Hepatocyte (in vitro differentiated cells): ENCODE measurements around the gene DACT3. TPM values are rescaled to one million over a fixed set of nuclear protein-coding genes. Genes with fewer than 3 reads are reported as not detected.

ENCODE experiments used
- DNase-seq: peaks from one replicate; pipeline ENCODE4 v3.0.0-alpha.2; 2016; ENCODE audit warnings: low spot score
- H2AFZ ChIP-seq: fragments of 200-600 bp; sonication (generic); 2 replicates; pipeline ENCODE4 v1.6.0; 2016; ENCODE audit warnings: antibody characterized with exemption, mild to moderate bottlenecking
- H3K27ac ChIP-seq: fragments of 200-600 bp; sonication (generic); 2 replicates; pipeline ENCODE4 v1.5.1; 2016; ENCODE audit warnings: mild to moderate bottlenecking
- H3K27me3 ChIP-seq: fragments of 200-600 bp; sonication (generic); 2 replicates; pipeline ENCODE4 v1.6.1; 2016
- H3K36me3 ChIP-seq: fragments of 200-600 bp; sonication (generic); replicated peaks from 2 replicates; pipeline ENCODE4 v1.5.1; 2016; ENCODE audit warnings: low read depth; ENCODE audit not compliant: insufficient read depth
- H3K4me1 ChIP-seq: fragments of 200-600 bp; sonication (generic); 2 replicates; pipeline ENCODE4 v1.5.1; 2016; ENCODE audit warnings: mild to moderate bottlenecking, moderate library complexity; ENCODE audit not compliant: insufficient read depth
- H3K4me2 ChIP-seq: fragments of 200-600 bp; sonication (generic); 2 replicates; pipeline ENCODE4 v1.6.0; 2016
- H3K4me3 ChIP-seq: fragments of 200-600 bp; sonication (generic); 2 replicates; pipeline ENCODE4 v1.5.1; 2016; ENCODE audit warnings: mild to moderate bottlenecking
- H3K79me2 ChIP-seq: fragments of 200-600 bp; sonication (generic); 2 replicates; pipeline ENCODE4 v1.6.0; 2017; ENCODE audit warnings: mild to moderate bottlenecking
- H3K9me2 ChIP-seq: fragments of 200-600 bp; sonication (generic); replicated peaks from 2 replicates; pipeline ENCODE4 v1.6.0; 2017; ENCODE audit warnings: mild to moderate bottlenecking; ENCODE audit not compliant: insufficient read depth
- H3K9me3 ChIP-seq: fragments of 200-600 bp; sonication (generic); 2 replicates; pipeline ENCODE4 v1.5.1; 2016; ENCODE audit warnings: low read depth, mild to moderate bottlenecking
- H4K20me1 ChIP-seq: fragments of 200-600 bp; sonication (generic); 2 replicates; pipeline ENCODE4 v1.6.0; 2016; ENCODE audit warnings: mild to moderate bottlenecking; ENCODE audit not compliant: insufficient read depth, poor library complexity, severe bottlenecking
- CTCF ChIP-seq: fragments of 200-600 bp; sonication (generic); IDR thresholded peaks from 2 replicates; pipeline ENCODE4 v1.5.1; 2016; ENCODE audit warnings: antibody characterized with exemption, mild to moderate bottlenecking; ENCODE audit not compliant: poor library complexity
- EZH2 ChIP-seq: fragments of 200-600 bp; sonication (generic); IDR thresholded peaks from 2 replicates; pipeline ENCODE4 v1.6.1; 2016; ENCODE audit warnings: antibody characterized with exemption, mild to moderate bottlenecking, borderline replicate concordance
- EZH2phosphoT487 ChIP-seq: fragments of 200-600 bp; sonication (generic); IDR thresholded peaks from one replicate; pipeline ENCODE4 v1.6.1; 2018; ENCODE audit warnings: antibody characterized with exemption, mild to moderate bottlenecking, low read depth, moderate library complexity; ENCODE audit not compliant: unreplicated experiment, severe bottlenecking
- WGBS: methylation state at CpG from one replicate; pipeline ENCODE4 v1.1.6; 2016; ENCODE audit warnings: low lambda C conversion rate; ENCODE audit errors: missing lambda C conversion rate; 5-methylcytosine and 5-hydroxymethylcytosine counted together
- polyA plus RNA-seq: library from polyadenylated mRNA; unstranded; fragments of >200 nt; fragmentation: Nextera tagmentation; extraction: Ambion mirVana; gene quantifications from 2 replicates; pipeline ENCODE4 v1.2.1, GENCODE V29; 2016
- total RNA-seq: library from RNA; depleted of rRNA; stranded (reverse); fragments of >200 nt; gene quantifications from 2 replicates; pipeline ENCODE4 v1.2.3, GENCODE V29; 2014

The DACT3 gene
- total and polyA plus RNA-seq, 2 experiments from 2014 or later: 18.4 TPM

- Histone ChIP-seq H3K4me1 (peaks cover 16% of the 10 kb centered on the region), H2AFZ (no peak overlapping the region), H3K27ac (no peak overlapping the region), H3K36me3 (no peaks in the 10 kb centered on the region), H3K79me2 (peaks cover 55% of the 10 kb centered on the region), H4K20me1 (peaks cover 48% of the 10 kb centered on the region), H3K9me2 (no peaks in the 10 kb centered on the region), H3K27me3 (no peaks in the 10 kb centered on the region), H3K4me3 (no peak overlapping the region), H3K9me3 (no peaks in the 10 kb centered on the region), H3K4me2 (no peak overlapping the region)
- no peak for DNase-seq
- TF ChIP-seq EZH2 (no peak), CTCF (no peak), EZH2phosphoT487 (no peak)
- 88% methylated on average over 12 of the region's 12 CpGs for WGBS
Measured at GRCh38 chr19:46606681-46607447, 54.1 kb downstream of the DACT3 start.

- Histone ChIP-seq H3K4me2 (no peak overlapping the region), H3K4me1 (peaks cover 16% of the 10 kb centered on the region), H4K20me1 (peaks cover 48% of the 10 kb centered on the region), H3K4me3 (no peak overlapping the region), H3K36me3 (no peaks in the 10 kb centered on the region), H3K79me2 (peaks cover 61% of the 10 kb centered on the region), H3K27ac (no peak overlapping the region), H3K9me3 (no peaks in the 10 kb centered on the region), H3K27me3 (no peaks in the 10 kb centered on the region), H3K9me2 (no peaks in the 10 kb centered on the region), H2AFZ (no peak overlapping the region)
- DNase-seq: no peak
- 92% methylated on average over 11 of the region's 11 CpGs for WGBS
- no peak for TF ChIP-seq CTCF
- TF ChIP-seq EZH2: no peak
- no peak for TF ChIP-seq EZH2phosphoT487
Measured at GRCh38 chr19:46606019-46606418, 55.0 kb downstream of the DACT3 start.

GRCh38 chr19:46605356-46605821, 55.6 kb downstream of the DACT3 start:
- Histone ChIP-seq H4K20me1 (peaks cover 48% of the 10 kb centered on the region), H3K79me2 (peaks cover 61% of the 10 kb centered on the region), H3K9me3 (no peaks in the 10 kb centered on the region), H3K27ac (no peak overlapping the region), H3K4me3 (no peak overlapping the region), H3K9me2 (no peaks in the 10 kb centered on the region), H3K27me3 (no peaks in the 10 kb centered on the region), H3K36me3 (no peaks in the 10 kb centered on the region), H3K4me2 (peak overlapping the region; percentile 87), H2AFZ (no peak overlapping the region), H3K4me1 (peaks cover 16% of the 10 kb centered on the region)
- 89% methylated on average over 16 of the region's 16 CpGs for WGBS
- no peak for TF ChIP-seq EZH2phosphoT487
- TF ChIP-seq CTCF: no peak
- no peak for DNase-seq
